Left ventricle myocardium inferior (tissue), 1 donor: ENCODE measurements around the gene DERL3. TPM values are rescaled to one million over a fixed set of nuclear protein-coding genes. Genes with fewer than 3 reads are reported as not detected.

Experiments
- DNase-seq: peaks from one replicate; pipeline ENCODE4 v3.0.0-alpha.2; 2020
- H3K27ac ChIP-seq: fragments of 200-600 bp; replicated peaks from 2 replicates; pipeline ENCODE4 v1.8.0; 2021
- H3K27me3 ChIP-seq: fragments of 200-600 bp; 2 replicates; pipeline ENCODE4 v1.8.0; 2021; ENCODE audit warnings: low read depth
- H3K36me3 ChIP-seq: fragments of 200-600 bp; 2 replicates; pipeline ENCODE4 v1.8.0; 2021
- H3K4me1 ChIP-seq: fragments of 200-600 bp; 2 replicates; pipeline ENCODE4 v1.8.0; 2021
- H3K4me3 ChIP-seq: fragments of 200-600 bp; 2 replicates; pipeline ENCODE4 v1.8.0; 2021; ENCODE audit warnings: mild to moderate bottlenecking, moderate library complexity
- H3K9me3 ChIP-seq: fragments of 200-600 bp; replicated peaks from 2 replicates; pipeline ENCODE4 v1.8.0; 2021
- CTCF ChIP-seq: fragments of 200-600 bp; IDR thresholded peaks from 2 replicates; pipeline ENCODE4 v1.8.0; 2021; ENCODE audit warnings: antibody characterized with exemption, mild to moderate bottlenecking, borderline replicate concordance
- intact Hi-C: fragments of 100-400 bp; cut with micrococcal nuclease; formaldehyde crosslinking; loops from one replicate; pipeline ENCODE4 v1.11.0; 2022
- total RNA-seq: library from RNA; stranded (reverse); fragmentation: NEBNext Ultra II Directional; extraction: Animal tissue kit (Norgen Biotek cat#: 25700); gene quantifications from one replicate; pipeline ENCODE4 v1.2.1, GENCODE V29; 2021
- donor health status: DM: no; HTN: yes; CAD: no; lungs with severe emphysema.

The DERL3 gene
- total RNA-seq, 1 donor from 2014 or later: 2.0 TPM

GRCh38 chr22:23787600-23787896 is 51.3 kb downstream of the DERL3 start:
- DNase-seq: no peak
- Histone ChIP-seq H3K4me3 (peak overlapping the region; percentile 95), H3K9me3 (no peaks in the 10 kb centered on the region), H3K36me3 (peaks cover 8% of the 10 kb centered on the region), H3K4me1 (peaks cover 68% of the 10 kb centered on the region), H3K27ac (peak overlapping the region; percentile 100), H3K27me3 (no peaks in the 10 kb centered on the region)
- TF ChIP-seq CTCF: no peak
- intact Hi-C loops: no loop called here

GRCh38 chr22:23786752-23787599 is 51.8 kb downstream of the DERL3 start, which contains the start of gene SMARCB1:
TSS of gene SMARCB1 (plus strand) at chr22:23786966. CDS start at chr22:23787170, 204 bp downstream.
- Histone ChIP-seq H3K4me3 (peak within 1 kb of the TSS; percentile 95), H3K27ac (peak within 1 kb of the TSS; percentile 100), H3K36me3 (peaks cover 2% of the 10 kb centered on the region), H3K27me3 (no peaks in the 10 kb centered on the region), H3K4me1 (peaks cover 64% of the 10 kb centered on the region), H3K9me3 (no peaks in the 10 kb centered on the region)
- intact Hi-C loops: no loop called here
- peak; percentile 93 for DNase-seq
- peak; percentile 19 for TF ChIP-seq CTCF

- intact Hi-C loops: no loop called here
- peaks cover 57% of the 10 kb centered on the region for H3K4me1 ChIP-seq
Observed at GRCh38 chr22:23786261-23786710, 52.5 kb downstream of the DERL3 start.

More at GRCh38 chr22:23786261-23786710, 52.5 kb downstream of the DERL3 start:
- no peak for DNase-seq
- no peak for TF ChIP-seq CTCF
- Histone ChIP-seq H3K9me3 (no peaks in the 10 kb centered on the region), H3K36me3 (no peaks in the 10 kb centered on the region), H3K4me3 (peak overlapping the region; percentile 95), H3K27ac (peak overlapping the region; percentile 100), H3K27me3 (no peaks in the 10 kb centered on the region)

Other genes with a start within 250 kb of the DERL3 start
- not detected for gene DRICH1, start 206.7 kb downstream of the DERL3 start, total RNA-seq
- not detected for gene RGL4, start 148.0 kb downstream of the DERL3 start, total RNA-seq
- gene ZNF70, start 87.9 kb downstream of the DERL3 start, total RNA-seq: 4.0 TPM
- gene VPREB3, start 84.6 kb downstream of the DERL3 start, total RNA-seq: 0.69 TPM
- gene C22orf15, start 76.0 kb downstream of the DERL3 start, total RNA-seq: not detected
- 1,446 TPM for gene CHCHD10, start 71.0 kb downstream of the DERL3 start, total RNA-seq
- 16.9 TPM for gene MMP11, start 66.2 kb downstream of the DERL3 start, total RNA-seq
- 52.0 TPM for gene SMARCB1, start 52.0 kb downstream of the DERL3 start, total RNA-seq
- gene SLC2A11, start 18.9 kb upstream of the DERL3 start, total RNA-seq: 22.0 TPM
- 242 TPM for gene MIF, start 55.4 kb upstream of the DERL3 start, total RNA-seq
- 4.9 TPM for gene GSTT2B, start 122.2 kb upstream of the DERL3 start, total RNA-seq
- 1.5 TPM for gene DDTL, start 127.9 kb upstream of the DERL3 start, total RNA-seq
- 157 TPM for gene DDT, start 135.4 kb upstream of the DERL3 start, total RNA-seq
- 0.66 TPM for gene GSTT2, start 141.1 kb upstream of the DERL3 start, total RNA-seq
- not detected for gene GSTT4, start 166.4 kb upstream of the DERL3 start, total RNA-seq
- gene CABIN1, start 172.3 kb upstream of the DERL3 start, total RNA-seq: 46.9 TPM